ENCODE measurements around the gene MTIF2.
A peak's percentile ranks its signal among the peaks of the same experiment; 100 is the strongest.
"Not testable (repeated sequence)": the region's sequence is repeated elsewhere in the genome, so short reads cannot be mapped to it uniquely, and the experiment has no call there.

The MTIF2 gene

GRCh38 chr2:55242617-55243016 lies 26.4 kb downstream of the MTIF2 start:
- no peak for DNase-seq (ENCODE audit: low read depth)

DNA sequence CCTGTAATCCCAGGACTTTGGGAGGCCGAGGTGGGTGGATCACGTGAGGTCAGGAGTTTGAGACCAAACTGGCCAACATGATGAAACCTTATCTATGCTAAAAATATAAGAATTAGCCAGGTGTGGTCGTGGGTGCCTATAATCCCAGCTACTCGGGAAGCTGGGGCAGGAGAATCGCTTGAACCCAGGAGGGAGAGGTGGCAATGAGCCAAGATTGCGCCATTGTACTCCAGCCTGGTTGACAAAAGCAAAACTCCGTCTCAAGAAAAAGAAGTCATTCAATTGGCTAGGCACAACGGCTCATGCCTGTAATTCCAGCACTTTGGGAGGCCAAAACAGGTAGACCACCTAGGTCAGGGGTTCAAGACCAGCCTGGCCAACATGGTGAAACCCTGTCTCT lies 27.4 kb downstream of the MTIF2 start:
- DNase-seq (ENCODE audit: low read depth), result not testable (repeated sequence)

DNA sequence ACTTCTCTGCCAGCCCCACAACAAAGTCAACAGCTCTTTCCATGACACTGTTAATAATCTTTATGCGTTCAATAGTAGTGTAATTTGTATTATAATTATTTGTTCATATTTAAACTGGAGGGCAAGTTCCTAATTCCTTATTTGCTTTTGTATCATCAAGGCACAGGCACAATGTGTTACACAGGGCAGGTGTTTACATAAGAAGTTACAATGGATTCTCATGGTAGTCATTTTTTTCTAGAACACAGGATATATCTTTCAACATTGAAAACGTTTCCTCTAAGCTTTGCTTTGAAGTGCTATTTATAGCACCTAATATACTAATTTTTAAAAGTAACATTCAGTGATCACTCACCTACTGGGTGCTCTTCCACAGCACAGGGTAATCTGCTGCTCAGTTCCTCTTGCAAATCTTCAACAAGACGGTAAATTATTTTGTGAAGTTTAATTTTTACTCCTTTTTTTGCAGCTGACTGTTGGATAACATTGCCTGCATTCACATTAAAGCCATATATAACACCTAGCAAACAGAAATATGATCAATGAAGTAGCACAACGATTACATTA lies 29.3 kb downstream of the MTIF2 start:
- no peak for DNase-seq (ENCODE audit: low read depth)

DNA sequence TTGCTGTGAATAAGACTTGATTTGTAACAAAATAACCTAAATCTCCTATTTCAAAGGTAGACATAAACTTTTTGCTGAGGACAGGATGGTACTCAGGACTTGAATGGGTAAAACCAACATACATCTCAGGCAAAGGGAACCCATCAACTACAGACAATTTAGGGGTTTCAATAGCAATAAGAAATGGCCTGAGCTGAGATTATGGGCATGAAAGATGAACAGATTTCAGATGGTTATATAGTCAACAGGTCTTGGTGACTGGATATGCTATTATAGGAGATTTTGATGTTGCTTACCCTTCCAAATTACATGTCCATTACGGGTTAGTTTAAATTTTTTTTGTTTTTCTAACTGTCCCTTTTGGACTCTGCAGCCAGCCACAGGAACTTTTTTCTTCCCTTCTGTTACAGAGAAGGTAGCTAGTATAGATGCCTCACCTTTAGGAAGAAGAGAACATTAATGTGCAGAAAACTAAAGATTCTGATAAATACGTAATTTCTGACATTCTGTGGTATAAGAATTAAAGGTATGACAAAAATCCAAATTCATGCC lies 32.0 kb downstream of the MTIF2 start:
- DNase-seq (ENCODE audit: low read depth), result no peak

DNA sequence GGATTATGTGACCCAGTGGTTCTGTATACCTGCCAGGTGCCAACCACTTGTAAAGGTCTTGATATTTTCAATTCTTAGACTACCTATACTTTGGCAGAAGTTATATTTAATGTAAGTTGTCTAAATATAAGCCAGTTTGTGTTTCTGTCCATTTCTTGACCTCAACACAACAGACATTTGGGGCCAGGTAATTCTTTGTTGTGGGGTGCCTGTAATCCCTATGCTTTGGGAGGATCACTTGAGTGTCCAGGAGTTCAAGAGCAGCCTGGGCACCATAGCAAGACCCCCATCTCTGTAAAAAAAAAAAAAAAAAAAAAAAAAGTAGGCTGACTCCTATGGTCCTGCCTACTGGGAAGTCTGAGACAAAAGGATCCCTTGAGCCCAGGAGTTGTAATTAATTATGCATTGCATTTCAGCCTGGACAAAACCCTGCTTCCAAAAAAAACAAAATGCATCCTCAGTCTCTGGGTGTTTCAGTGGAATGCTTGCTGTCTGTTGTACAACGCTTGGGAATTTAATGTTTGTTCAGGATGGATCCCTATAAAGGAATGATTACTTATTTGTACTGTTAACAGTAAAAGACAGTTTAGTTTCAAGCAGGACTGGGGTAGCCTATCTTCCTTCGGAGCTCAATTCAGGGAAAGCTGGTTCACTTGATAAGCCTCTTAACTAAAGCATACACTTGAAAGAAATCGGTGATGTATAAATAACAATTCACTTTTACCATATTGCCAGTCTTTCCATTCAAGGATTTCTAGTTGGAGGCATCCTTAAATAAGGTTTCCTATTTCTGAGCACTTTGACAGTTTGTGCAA lies 33.1 kb downstream of the MTIF2 start:
- DNase-seq (ENCODE audit: low read depth), result no peak

DNA sequence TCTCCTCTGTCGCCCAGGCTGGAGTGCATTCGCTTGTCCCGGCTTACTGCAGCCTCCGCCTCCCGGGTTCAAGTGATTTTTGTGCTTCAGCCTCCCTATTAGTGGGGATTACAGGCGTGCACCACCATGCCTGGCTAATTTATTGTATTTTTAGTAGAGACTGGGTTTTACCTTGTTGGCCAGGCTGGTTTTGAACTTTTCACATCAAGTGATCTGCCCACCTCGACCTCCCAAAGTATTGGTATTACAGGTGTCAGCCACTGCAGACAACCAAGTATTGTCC lies 35.4 kb downstream of the MTIF2 start:
- no peak for DNase-seq (ENCODE audit: low read depth)

GRCh38 chr2:55232863-55233657 lies 36.0 kb downstream of the MTIF2 start:
- no peak for DNase-seq (ENCODE audit: low read depth)

DNA sequence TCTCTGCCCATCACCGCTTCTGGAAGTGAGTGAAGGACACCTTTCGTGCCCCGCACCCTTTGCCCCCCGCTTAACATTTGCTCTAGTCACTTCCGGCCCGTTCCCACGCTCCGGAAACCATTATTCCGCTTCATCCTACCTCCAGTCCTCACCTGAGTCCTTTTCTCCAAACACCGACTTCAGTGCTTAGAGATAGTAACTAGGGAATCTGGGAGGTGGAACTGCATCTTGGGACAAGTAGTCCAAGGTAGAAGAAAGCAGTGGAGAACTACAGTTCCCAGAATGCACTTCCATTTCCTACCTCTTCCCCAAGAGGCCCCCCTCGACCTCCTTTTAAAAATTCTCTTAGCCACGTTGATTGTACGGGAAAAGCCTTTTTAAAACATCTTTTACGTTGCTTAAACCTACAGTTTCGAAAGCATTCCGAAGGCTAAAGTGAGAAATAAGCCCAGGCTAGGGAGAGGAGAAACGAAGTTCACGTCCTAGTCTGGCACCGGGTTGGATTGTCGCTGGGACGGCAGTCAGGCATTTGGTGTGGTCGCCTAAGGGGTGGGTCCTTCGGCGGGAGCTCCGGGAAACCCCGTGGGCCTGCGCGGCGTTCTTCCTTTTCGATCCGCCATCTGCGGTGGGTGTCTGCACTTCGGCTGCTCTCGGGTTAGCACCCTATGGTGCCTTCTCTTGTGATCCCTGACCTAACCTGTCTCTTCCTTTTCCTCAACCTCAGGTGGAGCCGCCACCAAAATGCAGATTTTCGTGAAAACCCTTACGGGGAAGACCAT lies 36.8 kb downstream of the MTIF2 start, which contains the start of the genes CLHC1 and RPS27A:
TSS of gene CLHC1 (minus strand) at position 210 of the 779 bp plus-strand sequence. CDS start 9,882 bp downstream, outside the sequence.
TSS of gene RPS27A (plus strand) at position 605 of the 779 bp plus-strand sequence. CDS start at position 742, 137 bp downstream.
- peak; percentile 92 for DNase-seq (ENCODE audit: low read depth)

- DNase-seq (ENCODE audit: low read depth), result no peak
Observed at GRCh38 chr2:55231546-55232083, 37.4 kb downstream of the MTIF2 start.

- DNase-seq (ENCODE audit: low read depth), result no peak
Observed at GRCh38 chr2:55230551-55230950, 38.5 kb downstream of the MTIF2 start.

DNA sequence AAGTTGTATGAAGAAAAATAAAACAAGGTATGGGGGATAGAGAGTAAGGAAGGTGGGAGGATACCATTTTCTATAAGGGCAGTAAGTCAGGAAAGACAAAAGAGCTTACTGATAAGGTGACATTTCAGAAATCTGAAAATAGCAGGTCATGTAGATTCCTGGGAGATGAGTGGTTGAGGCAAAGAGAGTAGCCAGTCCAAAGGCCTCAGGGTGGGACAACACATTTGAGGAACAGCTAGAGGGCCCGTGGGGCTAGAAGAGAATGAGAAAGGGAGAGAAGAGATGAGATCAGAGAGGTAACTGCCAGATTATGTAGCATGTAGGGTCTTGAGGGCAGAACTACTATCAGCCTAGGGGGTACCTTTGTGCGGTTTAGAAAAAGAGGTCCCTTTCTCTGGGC lies 39.8 kb downstream of the MTIF2 start:
- DNase-seq (ENCODE audit: low read depth), result no peak

- no peak for DNase-seq (ENCODE audit: low read depth)
Observed at GRCh38 chr2:55228226-55228563, 40.8 kb downstream of the MTIF2 start.

GRCh38 chr2:55227437-55228225 lies 41.4 kb downstream of the MTIF2 start:
- DNase-seq (ENCODE audit: low read depth), result not testable (repeated sequence)

- no peak for DNase-seq (ENCODE audit: low read depth)
Observed at GRCh38 chr2:55225481-55226020, 43.5 kb downstream of the MTIF2 start.

GRCh38 chr2:55224761-55225261 lies 44.2 kb downstream of the MTIF2 start:
- no peak for DNase-seq (ENCODE audit: low read depth)

DNA sequence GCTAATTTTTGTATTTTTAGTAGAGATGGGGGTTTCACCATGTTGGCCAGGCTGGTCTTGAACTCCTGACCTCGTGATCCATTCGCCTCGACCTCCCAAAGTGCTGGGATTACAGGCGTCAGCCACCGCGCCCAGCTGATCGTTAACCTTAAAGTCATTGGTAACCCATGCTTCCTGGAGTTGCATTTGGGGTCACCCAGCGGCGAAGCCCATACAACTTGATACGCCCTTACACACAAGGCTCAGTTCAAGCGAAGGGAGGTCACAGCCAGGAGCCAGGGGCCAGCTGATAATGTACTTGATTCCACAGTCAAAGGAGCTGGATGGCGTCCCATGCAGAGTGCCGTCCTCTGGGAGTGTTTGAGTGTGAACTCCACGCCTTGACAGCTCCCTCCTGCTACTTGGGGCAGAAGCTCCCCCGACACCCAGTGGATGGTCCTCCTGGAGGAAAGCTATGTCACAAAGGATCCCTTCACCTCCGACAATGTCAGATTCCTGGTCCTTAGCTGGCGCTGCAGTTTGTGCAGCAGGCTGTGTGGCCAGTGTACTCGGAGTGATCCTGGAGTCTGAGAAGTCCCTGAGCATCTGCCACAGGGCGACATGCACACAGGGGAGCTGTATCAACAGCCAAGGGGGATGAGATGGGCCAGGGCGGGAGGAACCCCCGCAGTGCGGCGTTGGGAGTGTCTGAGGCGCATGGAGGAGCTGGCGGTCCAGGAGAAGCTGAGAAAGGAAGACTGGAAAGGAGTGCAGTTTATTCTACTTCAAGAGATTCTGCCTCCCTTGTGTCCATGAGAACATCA lies 44.9 kb downstream of the MTIF2 start:
- DNase-seq (ENCODE audit: low read depth), result no peak

- DNase-seq (ENCODE audit: low read depth), result no peak
Observed at GRCh38 chr2:55213822-55214221, 55.2 kb downstream of the MTIF2 start.

DNA sequence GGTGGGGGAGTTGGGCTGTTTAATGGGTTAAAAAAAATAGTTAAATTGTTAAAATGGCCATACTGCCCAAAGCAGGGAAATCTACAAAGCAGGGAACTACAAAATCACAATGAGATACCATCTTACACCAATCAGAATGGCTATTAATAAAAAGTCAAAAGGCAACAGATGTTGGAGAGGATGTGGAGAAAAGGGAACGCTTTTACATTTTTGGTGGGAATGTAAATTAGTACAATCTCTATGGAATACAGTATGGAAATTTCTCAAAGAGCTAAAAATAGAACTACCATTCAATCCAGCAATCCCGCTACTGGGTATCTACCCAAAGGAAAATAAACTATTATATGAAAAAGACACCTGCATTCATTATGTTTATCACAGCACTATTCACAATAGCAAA lies 64.1 kb downstream of the MTIF2 start:
- no peak for DNase-seq (ENCODE audit: low read depth)

- no peak for DNase-seq (ENCODE audit: low read depth)
Observed at GRCh38 chr2:55204536-55204935, 64.5 kb downstream of the MTIF2 start.

- DNase-seq (ENCODE audit: low read depth), result no peak
Observed at GRCh38 chr2:55200416-55200815, 68.6 kb downstream of the MTIF2 start.

Measured in stimulated activated CD8-positive, alpha-beta memory T cell treated with anti-CD3 and anti-CD28 coated beads, Interleukin-15, amount 100 ng/mL, for 1 hour (primary cell).